ENCODE measurements around the gene PCDH18.

The PCDH18 gene

DNA sequence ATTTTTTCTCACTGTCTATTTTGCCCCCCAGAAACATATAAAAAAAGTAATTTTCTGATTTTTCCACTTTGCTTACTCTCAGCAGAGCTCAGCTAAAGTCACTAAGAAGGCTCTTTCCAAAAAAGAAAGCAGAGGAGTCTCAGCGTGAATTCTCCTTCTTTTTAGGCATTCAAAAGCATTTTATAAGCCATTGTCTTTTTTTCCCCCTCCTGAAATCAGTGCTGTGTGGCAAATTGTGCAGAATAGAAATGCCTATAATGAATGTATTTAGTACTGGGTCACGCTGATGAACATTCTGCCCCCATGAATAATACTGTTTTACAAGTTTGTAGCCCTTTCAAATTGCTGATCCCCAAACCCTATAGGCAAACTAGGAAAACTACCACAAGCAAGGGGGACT is 1.6 kb upstream of the PCDH18 start:
- TF ChIP-seq USF1 (IDR thresholded peaks at IDR 0.05) = no peak
- TF ChIP-seq, protein P1, sequence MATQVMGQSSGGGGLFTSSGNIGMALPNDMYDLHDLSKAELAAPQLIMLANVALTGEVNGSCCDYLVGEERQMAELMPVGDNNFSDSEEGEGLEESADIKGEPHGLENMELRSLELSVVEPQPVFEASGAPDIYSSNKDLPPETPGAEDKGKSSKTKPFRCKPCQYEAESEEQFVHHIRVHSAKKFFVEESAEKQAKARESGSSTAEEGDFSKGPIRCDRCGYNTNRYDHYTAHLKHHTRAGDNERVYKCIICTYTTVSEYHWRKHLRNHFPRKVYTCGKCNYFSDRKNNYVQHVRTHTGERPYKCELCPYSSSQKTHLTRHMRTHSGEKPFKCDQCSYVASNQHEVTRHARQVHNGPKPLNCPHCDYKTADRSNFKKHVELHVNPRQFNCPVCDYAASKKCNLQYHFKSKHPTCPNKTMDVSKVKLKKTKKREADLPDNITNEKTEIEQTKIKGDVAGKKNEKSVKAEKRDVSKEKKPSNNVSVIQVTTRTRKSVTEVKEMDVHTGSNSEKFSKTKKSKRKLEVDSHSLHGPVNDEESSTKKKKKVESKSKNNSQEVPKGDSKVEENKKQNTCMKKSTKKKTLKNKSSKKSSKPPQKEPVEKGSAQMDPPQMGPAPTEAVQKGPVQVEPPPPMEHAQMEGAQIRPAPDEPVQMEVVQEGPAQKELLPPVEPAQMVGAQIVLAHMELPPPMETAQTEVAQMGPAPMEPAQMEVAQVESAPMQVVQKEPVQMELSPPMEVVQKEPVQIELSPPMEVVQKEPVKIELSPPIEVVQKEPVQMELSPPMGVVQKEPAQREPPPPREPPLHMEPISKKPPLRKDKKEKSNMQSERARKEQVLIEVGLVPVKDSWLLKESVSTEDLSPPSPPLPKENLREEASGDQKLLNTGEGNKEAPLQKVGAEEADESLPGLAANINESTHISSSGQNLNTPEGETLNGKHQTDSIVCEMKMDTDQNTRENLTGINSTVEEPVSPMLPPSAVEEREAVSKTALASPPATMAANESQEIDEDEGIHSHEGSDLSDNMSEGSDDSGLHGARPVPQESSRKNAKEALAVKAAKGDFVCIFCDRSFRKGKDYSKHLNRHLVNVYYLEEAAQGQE (IDR thresholded peaks at IDR 0.05; ENCODE audit: low read depth) = no peak
- TF ChIP-seq EGR1 (IDR thresholded peaks at IDR 0.05) = no peak
- TF ChIP-seq CEBPB (IDR thresholded peaks at IDR 0.05) = no peak
- TF ChIP-seq FOXM1 (IDR thresholded peaks at IDR 0.05; ENCODE audit: borderline replicate concordance, low read depth) = no peak
- TF ChIP-seq TCF12 (IDR thresholded peaks at IDR 0.05; ENCODE audit: low read depth) = no peak

GRCh38 chr4:137532869-137533236 is 559 bp upstream of the PCDH18 start:
- no peak for TF ChIP-seq TEAD4 (IDR thresholded peaks at IDR 0.05)
- TF ChIP-seq ZBTB7A (IDR thresholded peaks at IDR 0.05; ENCODE audit: low read depth) = no peak
- no peak for TF ChIP-seq YY1 (IDR thresholded peaks at IDR 0.05; ENCODE audit: low read depth)
- TF ChIP-seq, protein P1 (IDR thresholded peaks at IDR 0.05; ENCODE audit: low read depth) = no peak
- TF ChIP-seq TCF12 (IDR thresholded peaks at IDR 0.05; ENCODE audit: low read depth) = no peak
- no peak for TF ChIP-seq USF1 (IDR thresholded peaks at IDR 0.05)
- TF ChIP-seq CREB1 (IDR thresholded peaks at IDR 0.05; ENCODE audit: low read depth) = no peak
- no peak for TF ChIP-seq RAD21 (IDR thresholded peaks at IDR 0.05; ENCODE audit: low read depth)
- no peak for TF ChIP-seq FOXM1 (IDR thresholded peaks at IDR 0.05; ENCODE audit: borderline replicate concordance, low read depth)
- TF ChIP-seq TAF1 (IDR thresholded peaks at IDR 0.05; ENCODE audit: low read depth) = no peak
- no peak for TF ChIP-seq CEBPB (IDR thresholded peaks at IDR 0.05)
- TF ChIP-seq EP300 (IDR thresholded peaks at IDR 0.05; ENCODE audit: borderline replicate concordance) = no peak
- TF ChIP-seq EGR1 (IDR thresholded peaks at IDR 0.05) = no peak
- no peak for TF ChIP-seq MAX (IDR thresholded peaks at IDR 0.05)
- TF ChIP-seq NFIC (IDR thresholded peaks at IDR 0.05) = no peak

DNA sequence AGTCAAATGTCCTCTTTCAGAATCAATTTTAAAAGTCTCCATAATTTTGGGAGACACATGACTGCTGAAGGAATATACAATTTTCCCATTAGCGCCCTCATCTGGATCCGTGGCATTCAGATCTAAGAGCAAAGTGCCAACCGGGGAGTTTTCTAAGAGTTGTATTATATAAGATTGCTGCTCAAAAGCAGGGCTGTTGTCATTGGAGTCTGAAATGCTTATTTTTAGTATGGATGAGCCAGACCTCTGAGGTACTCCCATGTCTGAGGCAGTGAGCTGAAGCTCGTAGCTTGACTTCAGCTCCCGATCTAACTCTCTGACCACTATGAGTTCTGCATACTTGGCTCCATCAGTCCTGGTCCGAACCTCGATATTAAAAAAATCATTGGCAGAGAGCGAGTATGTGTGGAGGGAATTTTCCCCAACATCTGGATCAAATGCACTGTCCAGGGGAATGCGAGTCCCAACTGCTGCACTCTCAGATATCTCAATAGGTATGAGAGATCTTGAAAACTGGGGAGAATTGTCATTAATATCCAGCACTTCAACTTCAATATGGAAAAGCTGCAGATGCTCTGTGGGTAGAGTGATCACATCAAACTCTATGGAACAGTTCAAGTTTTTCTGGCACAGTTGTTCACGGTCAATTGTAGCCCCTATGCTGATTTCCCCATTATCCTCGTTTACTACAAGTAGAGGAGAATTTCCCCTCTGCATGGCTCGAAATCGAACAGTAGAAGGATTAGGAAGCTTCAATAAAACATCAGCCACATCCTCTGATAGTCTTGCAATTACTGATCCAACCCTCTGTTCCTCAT is 917 bp downstream of the PCDH18 start:
- peak; percentile 2; the same call in 1 of the 2 replicates for TF ChIP-seq RAD21 (IDR thresholded peaks at IDR 0.05; ENCODE audit: low read depth)
- TF ChIP-seq, protein P1 (IDR thresholded peaks at IDR 0.05; ENCODE audit: low read depth) = no peak
- TF ChIP-seq FOXM1 (IDR thresholded peaks at IDR 0.05; ENCODE audit: borderline replicate concordance, low read depth) = no peak
- no peak for TF ChIP-seq CREB1 (IDR thresholded peaks at IDR 0.05; ENCODE audit: low read depth)

- TF ChIP-seq, protein P1 (IDR thresholded peaks at IDR 0.05; ENCODE audit: low read depth) = no peak
- no peak for TF ChIP-seq ZBTB7A (IDR thresholded peaks at IDR 0.05; ENCODE audit: low read depth)
- TF ChIP-seq CEBPB (IDR thresholded peaks at IDR 0.05) = 0 out of 2 replicates have a peak, but pooled peaks have one; percentile 38
Measured at GRCh38 chr4:137530176-137530575, 2.1 kb downstream of the PCDH18 start.
